SU-DHL-6 (cell line): ENCODE results near the gene PLS1.
"Not testable (repeated sequence)": the region's sequence is repeated elsewhere in the genome, so short reads cannot be mapped to it uniquely, and the experiment has no call there.

Experiments used
- EZH2phosphoT487 ChIP-seq: fragments of 200-600 bp; sonication (generic), shearing (Covaris generic); conservative IDR thresholded peaks from 2 replicates; pipeline ENCODE4 v1.6.1; 2018; ENCODE audit warnings: mild to moderate bottlenecking, antibody characterized with exemption, low read length, moderate library complexity, mixed read lengths
- TF ChIP-seq, protein P1 (sequence below): fragments of 200-600 bp; sonication (generic); IDR thresholded peaks from one replicate; pipeline ENCODE4 v1.5.1; 2017; ENCODE audit warnings: antibody characterized with exemption, mild to moderate bottlenecking, low read length, moderate library complexity; ENCODE audit not compliant: insufficient read depth, poor library complexity, severe bottlenecking

- TF ChIP-seq, protein P1, sequence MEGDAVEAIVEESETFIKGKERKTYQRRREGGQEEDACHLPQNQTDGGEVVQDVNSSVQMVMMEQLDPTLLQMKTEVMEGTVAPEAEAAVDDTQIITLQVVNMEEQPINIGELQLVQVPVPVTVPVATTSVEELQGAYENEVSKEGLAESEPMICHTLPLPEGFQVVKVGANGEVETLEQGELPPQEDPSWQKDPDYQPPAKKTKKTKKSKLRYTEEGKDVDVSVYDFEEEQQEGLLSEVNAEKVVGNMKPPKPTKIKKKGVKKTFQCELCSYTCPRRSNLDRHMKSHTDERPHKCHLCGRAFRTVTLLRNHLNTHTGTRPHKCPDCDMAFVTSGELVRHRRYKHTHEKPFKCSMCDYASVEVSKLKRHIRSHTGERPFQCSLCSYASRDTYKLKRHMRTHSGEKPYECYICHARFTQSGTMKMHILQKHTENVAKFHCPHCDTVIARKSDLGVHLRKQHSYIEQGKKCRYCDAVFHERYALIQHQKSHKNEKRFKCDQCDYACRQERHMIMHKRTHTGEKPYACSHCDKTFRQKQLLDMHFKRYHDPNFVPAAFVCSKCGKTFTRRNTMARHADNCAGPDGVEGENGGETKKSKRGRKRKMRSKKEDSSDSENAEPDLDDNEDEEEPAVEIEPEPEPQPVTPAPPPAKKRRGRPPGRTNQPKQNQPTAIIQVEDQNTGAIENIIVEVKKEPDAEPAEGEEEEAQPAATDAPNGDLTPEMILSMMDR: not testable (repeated sequence)
- TF ChIP-seq EZH2phosphoT487: not testable (repeated sequence)
Measured at GRCh38 chr3:142752605-142753004, 156.4 kb downstream of the PLS1 start.
